ENCODE measurements around the gene MAP3K12.
"Not testable (repeated sequence)": the region's sequence is repeated elsewhere in the genome, so short reads cannot be mapped to it uniquely, and the experiment has no call there.

MAP3K12 gene

GRCh38 chr12:53492188-53492587 is 7.1 kb downstream of the MAP3K12 start:
- DNase-seq (ENCODE audit: low spot score) = no peak

DNA sequence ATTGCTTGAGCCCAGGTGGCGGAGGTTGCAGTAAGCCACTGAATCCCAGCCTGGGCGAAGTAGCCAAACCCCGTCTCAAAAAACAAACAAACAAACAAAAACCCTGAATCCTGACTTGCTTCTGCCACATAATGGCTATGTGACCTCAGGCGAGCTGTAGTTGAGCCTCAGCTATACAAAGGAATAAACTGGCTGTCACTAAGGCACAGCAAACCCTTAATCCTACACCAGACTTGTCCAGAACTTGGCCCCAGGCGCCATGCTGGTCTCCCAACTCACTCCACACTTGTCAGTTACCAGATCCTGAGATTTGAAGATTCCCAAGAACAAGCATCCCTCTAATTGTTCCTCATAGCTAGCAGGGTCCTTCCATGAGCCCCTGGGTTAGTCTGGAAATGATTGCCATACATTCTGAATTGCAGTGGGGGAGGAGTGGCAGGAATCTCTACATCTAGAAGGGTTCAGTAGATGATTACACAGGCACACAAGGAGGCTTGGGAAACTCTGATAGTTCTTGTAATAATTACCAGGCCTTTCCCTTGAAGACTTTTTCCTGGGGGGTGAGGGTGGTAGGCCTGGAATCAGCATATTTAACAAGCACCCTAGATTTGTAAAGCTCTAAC is 9.9 kb downstream of the MAP3K12 start:
- no peak for DNase-seq (ENCODE audit: low spot score)

GRCh38 chr12:53486736-53487487 is 12.3 kb downstream of the MAP3K12 start:
- no peak for DNase-seq (ENCODE audit: low spot score)

- no peak for DNase-seq (ENCODE audit: low spot score)
These were observed 13.1 kb downstream of the MAP3K12 start for GRCh38 chr12:53485955-53486735.

- no peak for DNase-seq (ENCODE audit: low spot score)
These were observed 14.3 kb downstream of the MAP3K12 start for GRCh38 chr12:53484686-53485575.

DNA sequence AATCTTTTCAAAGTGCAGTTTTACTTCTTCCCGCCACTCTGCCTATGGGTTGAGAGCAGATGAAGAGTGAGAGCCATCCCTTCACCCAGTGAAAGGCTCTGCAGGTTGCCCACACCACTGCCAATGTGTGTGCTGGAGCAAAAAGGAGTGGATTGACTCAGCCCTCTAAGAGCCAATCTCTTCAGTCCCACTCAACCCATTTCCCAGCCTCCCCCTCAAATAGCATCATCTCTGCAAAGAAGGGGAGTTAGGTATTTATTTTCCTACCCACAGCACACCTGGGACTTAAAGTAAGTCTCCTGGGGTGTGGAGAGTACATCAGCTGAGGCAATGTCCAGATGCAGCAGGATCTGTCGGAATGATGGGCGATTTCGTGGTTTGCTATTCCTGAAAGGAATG is 15.3 kb downstream of the MAP3K12 start:
- no peak for DNase-seq (ENCODE audit: low spot score)

GRCh38 chr12:53483225-53483978 is 15.9 kb downstream of the MAP3K12 start:
- DNase-seq (ENCODE audit: low spot score) = no peak

DNA sequence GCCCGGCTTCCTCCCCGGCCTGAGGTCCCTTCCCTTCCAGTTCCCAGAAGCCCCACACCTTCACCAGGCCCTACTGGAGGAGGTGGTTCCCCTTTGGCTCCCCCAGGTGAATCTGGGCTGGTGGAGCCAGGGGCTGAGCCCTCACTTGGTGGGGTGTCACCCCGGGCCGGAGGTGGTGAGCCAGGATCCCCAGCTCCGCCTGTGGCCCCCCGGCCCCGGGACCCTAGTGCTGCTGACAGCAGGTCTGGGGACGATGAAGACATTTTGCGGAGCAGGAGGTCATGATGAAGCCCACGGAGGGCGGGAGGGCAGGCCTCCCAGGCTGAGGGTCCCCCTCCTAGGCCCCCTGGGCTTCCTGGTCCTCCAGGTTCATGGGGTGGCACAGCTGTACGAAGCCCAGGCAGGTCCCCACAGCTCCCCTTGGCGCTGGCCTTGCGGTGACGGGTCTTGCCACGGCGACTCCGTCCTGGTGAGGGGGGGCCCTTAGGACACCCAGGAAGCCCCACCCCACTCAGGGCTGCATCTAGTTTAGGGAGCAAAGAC is 16.6 kb downstream of the MAP3K12 start:
- no peak for DNase-seq (ENCODE audit: low spot score)

DNA sequence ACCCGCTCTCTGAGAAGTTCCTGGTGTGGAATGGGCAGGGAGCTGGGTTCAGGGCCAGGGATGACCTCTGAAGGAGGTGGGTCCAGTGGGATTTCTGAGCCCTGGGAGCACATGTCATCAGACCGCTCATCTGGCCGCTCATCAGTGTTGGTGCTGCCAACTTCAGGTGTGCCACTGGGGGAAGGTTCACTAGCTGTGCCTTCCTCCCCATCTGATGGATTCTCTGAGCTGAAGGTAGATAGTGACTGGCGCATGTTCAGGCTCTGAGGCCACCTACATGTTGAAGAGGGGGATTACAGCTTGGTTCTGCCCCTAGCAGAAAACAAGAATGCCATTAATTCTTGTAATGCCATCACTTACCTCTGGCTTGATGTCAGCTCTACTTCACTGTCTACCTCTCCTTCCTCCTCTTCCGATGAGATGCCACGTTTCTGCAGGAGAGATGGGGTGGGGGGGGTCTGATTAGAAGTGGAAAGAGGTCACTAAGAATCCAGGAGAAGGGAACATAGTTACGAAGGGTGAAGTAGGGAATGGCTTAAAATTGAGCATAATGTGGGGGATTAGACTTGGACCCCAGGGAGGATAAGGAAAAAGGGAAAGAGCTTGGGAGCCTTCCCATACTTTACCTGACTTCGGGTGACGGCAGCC is 17.2 kb downstream of the MAP3K12 start:
- no peak for DNase-seq (ENCODE audit: low spot score)

DNA sequence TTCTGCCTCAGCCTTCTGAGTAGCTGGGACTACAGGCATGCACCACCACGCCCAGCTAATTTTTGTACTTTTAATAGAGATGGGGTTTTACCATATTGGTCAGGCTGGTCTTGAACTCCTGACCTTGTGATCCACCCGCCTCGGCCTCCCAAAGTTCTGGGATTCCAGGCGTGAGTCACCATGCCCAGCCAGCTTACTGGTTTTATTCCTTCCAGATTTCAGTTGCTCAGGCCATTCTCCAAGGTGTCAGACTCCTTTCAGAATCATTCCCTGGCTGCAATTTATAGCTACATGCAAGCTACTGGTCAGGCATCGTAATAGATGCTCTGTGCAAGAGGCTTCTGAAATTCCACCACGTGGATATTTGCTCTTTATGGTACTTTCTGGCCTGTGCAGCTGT is 17.8 kb downstream of the MAP3K12 start:
- DNase-seq (ENCODE audit: low spot score) = not testable (repeated sequence)

DNA sequence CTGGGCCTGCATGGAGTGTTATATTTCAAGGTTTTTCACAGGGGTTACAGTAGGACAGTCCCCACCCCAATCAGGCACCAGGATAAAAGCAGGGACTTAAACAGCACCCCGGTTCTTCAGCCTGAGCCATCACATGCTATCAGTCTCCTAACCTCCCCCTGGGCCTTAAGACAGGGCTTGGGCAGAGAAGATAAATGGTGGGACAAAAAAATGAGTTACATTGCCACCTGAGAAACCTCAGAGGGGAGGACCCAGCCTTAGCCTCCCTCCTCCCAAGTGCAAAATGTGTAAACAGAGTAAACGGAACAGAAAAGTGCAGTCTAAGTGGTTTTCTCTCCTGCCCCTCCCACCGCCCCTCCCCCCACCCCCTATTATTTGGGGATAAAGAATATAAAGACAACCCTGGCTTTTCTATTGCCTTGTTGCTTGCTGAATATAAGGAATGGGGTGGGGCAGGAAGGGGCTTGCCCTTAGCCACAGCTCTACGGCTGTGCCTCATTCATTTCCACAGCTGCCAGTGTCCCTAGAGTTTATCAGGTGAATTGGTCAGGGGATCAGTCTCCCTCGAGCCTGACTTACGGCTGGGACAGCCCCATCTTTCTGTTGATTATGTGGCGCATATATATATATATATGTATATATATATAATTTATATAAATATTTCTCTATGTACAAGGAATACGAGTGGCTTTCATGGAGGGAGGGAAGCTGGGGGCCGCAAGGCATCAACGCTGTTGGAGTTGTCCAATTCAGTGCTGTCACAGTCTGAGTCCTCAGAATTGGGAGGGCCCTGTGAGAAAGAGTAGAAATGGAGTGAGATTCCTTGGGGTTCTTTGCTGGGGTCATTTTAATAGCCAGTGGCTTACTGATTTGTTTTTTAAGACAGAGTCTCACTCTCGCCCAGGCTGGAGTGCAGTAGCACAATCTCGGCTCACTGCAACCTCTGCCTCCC is 18.5 kb downstream of the MAP3K12 start:
- DNase-seq (ENCODE audit: low spot score) = no peak

DNA sequence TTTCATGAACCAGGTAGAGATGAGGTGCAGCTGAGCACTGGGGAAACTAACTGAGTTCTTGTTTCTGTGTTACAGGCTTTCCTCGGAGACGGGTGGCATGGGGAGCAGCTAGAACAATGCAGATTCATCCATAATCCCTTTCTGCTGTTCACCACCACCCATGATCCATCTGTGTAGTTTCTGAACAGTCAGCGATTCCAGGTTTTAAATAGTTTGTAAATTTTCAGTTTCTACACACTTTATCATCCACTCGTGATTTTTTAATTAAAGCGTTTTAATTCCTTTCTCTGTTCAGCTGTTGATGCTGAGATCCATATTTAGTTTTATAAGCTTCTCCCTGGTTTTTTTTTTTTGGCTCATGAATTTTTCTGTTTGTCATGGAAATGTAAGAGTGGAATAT is 19.9 kb downstream of the MAP3K12 start:
- DNase-seq (ENCODE audit: low spot score) = no peak

DNA sequence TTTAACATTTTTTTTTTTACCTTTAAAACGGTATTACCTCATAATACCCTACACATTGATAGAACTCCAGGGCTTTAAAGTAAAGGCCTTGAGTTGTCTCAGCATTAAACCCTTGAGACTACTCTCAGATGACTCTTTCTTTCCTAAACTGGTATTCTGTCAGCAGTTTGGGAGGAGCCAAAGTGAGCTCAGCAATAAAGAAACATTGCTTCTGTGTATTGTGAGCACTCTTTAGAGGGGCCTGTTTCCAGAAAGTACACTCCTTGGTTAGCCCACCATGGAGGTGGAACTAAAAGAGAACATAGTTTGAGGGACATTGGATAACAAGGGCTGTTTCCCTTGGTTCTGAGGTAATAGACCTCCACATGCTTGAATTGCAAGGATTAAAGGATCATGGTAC is 20.4 kb downstream of the MAP3K12 start:
- no peak for DNase-seq (ENCODE audit: low spot score)

- peak; percentile 27 for DNase-seq (ENCODE audit: low spot score)
These were observed 22.5 kb downstream of the MAP3K12 start for GRCh38 chr12:53476769-53477209.

DNA sequence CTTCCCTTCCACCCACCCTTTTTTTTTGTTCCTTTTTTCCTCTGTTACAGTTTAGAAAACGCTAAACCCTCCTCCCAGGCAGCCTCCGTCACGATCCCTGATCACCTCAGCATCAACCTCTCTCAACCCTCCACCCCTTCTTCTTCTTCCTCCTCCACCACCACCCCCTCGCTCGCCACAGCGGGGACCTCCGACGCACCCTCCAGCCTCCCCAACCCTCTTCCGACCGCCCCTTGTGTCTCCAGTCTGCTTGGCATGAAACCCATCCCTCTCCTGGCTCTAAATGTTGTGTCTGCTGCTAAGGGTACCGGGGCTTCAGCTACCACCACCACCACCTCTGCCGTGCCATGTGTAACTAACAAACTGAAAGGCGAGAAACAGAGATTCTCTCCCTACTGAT is 24.4 kb downstream of the MAP3K12 start:
- DNase-seq (ENCODE audit: low spot score) = no peak

DNA sequence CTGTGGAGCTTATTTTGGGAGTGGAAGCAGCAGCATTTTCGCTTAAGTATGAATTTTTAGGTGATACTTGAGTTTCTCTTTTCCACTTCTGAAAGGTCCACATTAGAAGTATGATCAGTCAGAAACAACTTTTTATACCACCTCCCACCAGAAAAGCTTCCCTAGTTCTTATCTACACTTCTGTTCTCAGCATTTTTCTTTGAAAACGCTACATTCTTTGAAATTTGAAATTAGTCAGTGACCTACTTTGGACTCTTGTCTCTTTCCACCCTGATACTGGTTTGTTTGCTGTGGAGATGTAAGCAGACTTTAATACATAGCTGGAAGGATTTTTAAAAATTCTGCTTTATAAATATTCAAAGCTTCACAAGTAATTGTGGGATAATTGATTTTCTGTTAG is 25.2 kb downstream of the MAP3K12 start:
- DNase-seq (ENCODE audit: low spot score) = peak; percentile 34

DNA sequence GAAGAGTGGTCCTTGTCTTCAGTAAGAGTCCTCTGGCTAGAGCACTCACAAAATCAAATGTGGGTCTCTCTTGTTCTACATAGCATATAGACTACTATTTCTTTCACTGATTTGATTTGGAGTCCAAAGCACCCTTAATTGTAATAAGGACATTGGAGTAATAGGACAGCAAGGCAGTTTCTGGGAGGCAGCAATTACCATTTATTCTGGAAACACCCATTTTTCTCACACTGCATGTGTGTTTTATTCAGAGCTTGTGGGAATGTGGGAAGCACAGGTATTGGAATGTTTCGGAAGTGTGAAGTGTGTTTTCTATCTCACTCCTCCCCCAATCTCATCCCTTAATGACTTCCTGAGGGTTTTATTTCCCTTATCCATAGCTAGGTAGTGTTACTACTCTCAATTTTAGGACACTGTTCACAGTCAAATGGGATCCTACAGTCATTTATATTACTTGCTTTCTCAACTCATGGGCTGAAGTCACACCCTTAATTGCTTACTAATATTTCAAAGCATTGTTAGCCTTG is 27.1 kb downstream of the MAP3K12 start:
- no peak for DNase-seq (ENCODE audit: low spot score)

DNA sequence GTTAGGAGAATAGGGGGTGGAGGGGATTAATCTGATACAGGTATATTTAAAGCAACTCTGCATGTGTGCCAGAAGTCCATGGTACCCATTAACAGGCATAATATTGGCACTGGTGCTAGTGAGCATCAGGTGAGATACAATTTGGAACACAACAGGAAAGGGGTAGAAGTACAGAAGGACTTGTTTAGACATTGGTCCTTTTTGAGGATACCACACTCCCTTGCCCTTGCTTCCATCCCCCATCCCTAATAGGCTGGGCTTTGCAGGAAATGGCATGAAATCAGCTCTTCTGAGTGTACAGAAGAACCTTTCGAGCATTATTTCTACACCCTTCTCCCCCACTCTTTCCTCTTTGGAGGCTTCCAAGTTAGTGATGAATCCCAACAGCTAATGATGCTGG is 31.0 kb downstream of the MAP3K12 start:
- DNase-seq (ENCODE audit: low spot score) = no peak

- no peak for DNase-seq (ENCODE audit: low spot score)
These were observed 31.4 kb downstream of the MAP3K12 start for GRCh38 chr12:53467880-53468279.
